ENCODE results near the gene TRAF3IP3. TPM values are rescaled to one million over a fixed set of nuclear protein-coding genes. Genes with fewer than 3 reads are reported as not detected.

TRAF3IP3 gene
- total and polyA plus RNA-seq, 2 donors (not counting 3 experiments of a cell fraction or from before 2014, with no cell fraction given) = not detected

- Histone ChIP-seq H3K9me1 (replicated peaks; ENCODE audit: control insufficient read depth, extremely low read depth, insufficient read depth, low read length) (no peaks in the 10 kb centered on the region), H3K4me2 (ENCODE audit: insufficient read depth, low read length) (no peak overlapping the region), H3K27me3 (ENCODE audit: control insufficient read depth in 2 of 2, insufficient read depth in 2 of 2, low read length in 2 of 2) (no peaks in the 10 kb centered on the region), H2AFZ (ENCODE audit: low read depth, low read length) (no peak overlapping the region), H3K9me3 (replicated peaks; ENCODE audit: control insufficient read depth, insufficient read depth, low read length) (no peaks in the 10 kb centered on the region), H4K20me1 (replicated peaks; ENCODE audit: control insufficient read depth, extremely low read depth, insufficient read depth, low read length) (no peaks in the 10 kb centered on the region), H3K4me1 (ENCODE audit: control insufficient read depth, extremely low read depth, insufficient read depth, low read length) (peaks cover 10% of the 10 kb centered on the region), H3K79me2 (ENCODE audit: control insufficient read depth, insufficient read depth, low read length) (no peaks in the 10 kb centered on the region), H3K4me3 (replicated peaks in 1 of 3; ENCODE audit: insufficient read depth in 1 of 3, low read depth in 1 of 3, low read length in 3 of 3) (no peak overlapping the region), H3K27ac (ENCODE audit: insufficient read depth, low read depth, low read length) (no peak overlapping the region), H3K36me3 (ENCODE audit: control insufficient read depth in 2 of 2, extremely low read depth in 1 of 2, insufficient read depth in 2 of 2, low read length in 2 of 2) (peaks cover 5 to 34% of the 10 kb centered on the region in 2 experiments), H3K9ac (replicated peaks; ENCODE audit: extremely low read depth, insufficient read depth, low read length) (no peak overlapping the region)
- no peak for FAIRE-seq
- BruUV-seq (replicated peaks) = no TSS peak
- no peak for DNase-seq (ENCODE audit: low read depth, low spot score)
- ChIA-PET POLR2A (no interaction called here), CTCF (interaction anchor here (0.8 to 3.4 kb wide), 4 partner anchors 13 to 36 kb away, joined by 3 to 15 read pairs (median 3); no protein-coding TSS in a partner anchor)
- intact Hi-C loops (cut with micrococcal nuclease) (no loop called here), dilution Hi-C loops (cut with MboI; ENCODE audit: extremely low pct_ligation_motif_present, low sequenced_read_pairs) (no loop called here)
- TF ChIP-seq CTCF (IDR thresholded peaks at IDR 0.05; ENCODE audit: extremely low read depth in 1 of 2, insufficient read depth in 1 of 2, low read depth in 1 of 2, low read length in 2 of 2) (no peak), GATA2 (IDR thresholded peaks at IDR 0.05; ENCODE audit: insufficient read depth, insufficient read length, low read depth, low read length) (no peak), EZH2 (IDR thresholded peaks at IDR 0.05; ENCODE audit: borderline replicate concordance, low read depth, low read length, severe bottlenecking) (no peak), FOS (IDR thresholded peaks at IDR 0.05; ENCODE audit: borderline replicate concordance, insufficient read depth, low read length) (no peak), POLR2AphosphoS5 (IDR thresholded peaks at IDR 0.05; ENCODE audit: insufficient read depth, low read depth, low read length) (no peak), JUN (IDR thresholded peaks at IDR 0.05; ENCODE audit: borderline replicate concordance, insufficient read depth, insufficient read length, low read depth) (no peak), MAX (IDR thresholded peaks at IDR 0.05; ENCODE audit: insufficient read depth, insufficient read length) (no peak), MYC (IDR thresholded peaks at IDR 0.05; ENCODE audit: low read depth, low read length) (no peak), POLR2A (IDR thresholded peaks at IDR 0.05; ENCODE audit: low read depth, low read length) (no peak)
Measured at GRCh38 chr1:209787551-209787950, 31.7 kb downstream of the TRAF3IP3 start.
